ENCODE measurements around the gene LARP1.
"Not testable (repeated sequence)": the region's sequence is repeated elsewhere in the genome, so short reads cannot be mapped to it uniquely, and the experiment has no call there.

Gene LARP1

GRCh38 chr5:154728939-154729588 is 26.1 kb upstream of the LARP1 start:
- Histone ChIP-seq H3K9me3 (ENCODE audit: control insufficient read depth, low read length) (no peaks in the 10 kb centered on the region), H3K4me1 (no peaks in the 10 kb centered on the region), H3K4me2 (ENCODE audit: low read length) (no peak overlapping the region), H3K36me3 (ENCODE audit: control insufficient read depth, insufficient read depth, low read length) (no peaks in the 10 kb centered on the region), H3K9ac (no peak overlapping the region), H3K27me3 (ENCODE audit: control insufficient read depth, insufficient read depth, low read length) (no peaks in the 10 kb centered on the region), H3K4me3 (ENCODE audit: low read depth, low read length) (no peak overlapping the region), H3K27ac (no peak overlapping the region), H3K79me2 (peaks cover 4% of the 10 kb centered on the region), H2AFZ (no peak overlapping the region)
- TF ChIP-seq, protein P1, sequence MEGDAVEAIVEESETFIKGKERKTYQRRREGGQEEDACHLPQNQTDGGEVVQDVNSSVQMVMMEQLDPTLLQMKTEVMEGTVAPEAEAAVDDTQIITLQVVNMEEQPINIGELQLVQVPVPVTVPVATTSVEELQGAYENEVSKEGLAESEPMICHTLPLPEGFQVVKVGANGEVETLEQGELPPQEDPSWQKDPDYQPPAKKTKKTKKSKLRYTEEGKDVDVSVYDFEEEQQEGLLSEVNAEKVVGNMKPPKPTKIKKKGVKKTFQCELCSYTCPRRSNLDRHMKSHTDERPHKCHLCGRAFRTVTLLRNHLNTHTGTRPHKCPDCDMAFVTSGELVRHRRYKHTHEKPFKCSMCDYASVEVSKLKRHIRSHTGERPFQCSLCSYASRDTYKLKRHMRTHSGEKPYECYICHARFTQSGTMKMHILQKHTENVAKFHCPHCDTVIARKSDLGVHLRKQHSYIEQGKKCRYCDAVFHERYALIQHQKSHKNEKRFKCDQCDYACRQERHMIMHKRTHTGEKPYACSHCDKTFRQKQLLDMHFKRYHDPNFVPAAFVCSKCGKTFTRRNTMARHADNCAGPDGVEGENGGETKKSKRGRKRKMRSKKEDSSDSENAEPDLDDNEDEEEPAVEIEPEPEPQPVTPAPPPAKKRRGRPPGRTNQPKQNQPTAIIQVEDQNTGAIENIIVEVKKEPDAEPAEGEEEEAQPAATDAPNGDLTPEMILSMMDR (IDR thresholded peaks at IDR 0.05): no peak

GRCh38 chr5:154729613-154730012 is 25.6 kb upstream of the LARP1 start:
- Histone ChIP-seq H3K9me3 (ENCODE audit: control insufficient read depth, low read length) (no peaks in the 10 kb centered on the region), H3K4me3 (ENCODE audit: low read depth, low read length) (no peak overlapping the region), H3K4me1 (no peaks in the 10 kb centered on the region), H2AFZ (no peak overlapping the region), H3K4me2 (ENCODE audit: low read length) (no peak overlapping the region), H3K27ac (no peak overlapping the region), H3K9ac (no peak overlapping the region), H3K79me2 (peaks cover 4% of the 10 kb centered on the region), H3K36me3 (ENCODE audit: control insufficient read depth, insufficient read depth, low read length) (no peaks in the 10 kb centered on the region), H3K27me3 (ENCODE audit: control insufficient read depth, insufficient read depth, low read length) (no peaks in the 10 kb centered on the region)
- TF ChIP-seq, protein P1 (IDR thresholded peaks at IDR 0.05): no peak

- H3K4me1 ChIP-seq; H3K9ac ChIP-seq; H3K79me2 ChIP-seq; H2AFZ ChIP-seq; H3K9me3 ChIP-seq (ENCODE audit: control insufficient read depth, low read length); H3K4me3 ChIP-seq (ENCODE audit: low read depth, low read length); H3K36me3 ChIP-seq (ENCODE audit: control insufficient read depth, insufficient read depth, low read length); H3K27ac ChIP-seq; H3K27me3 ChIP-seq (ENCODE audit: control insufficient read depth, insufficient read depth, low read length); H3K4me2 ChIP-seq (ENCODE audit: low read length): not testable (repeated sequence)
Measured at GRCh38 chr5:154730761-154731160, 24.4 kb upstream of the LARP1 start.

- Histone ChIP-seq H3K4me1 (no peaks in the 10 kb centered on the region), H3K27me3 (ENCODE audit: control insufficient read depth, insufficient read depth, low read length) (no peaks in the 10 kb centered on the region), H3K27ac (no peak overlapping the region), H3K36me3 (ENCODE audit: control insufficient read depth, insufficient read depth, low read length) (no peaks in the 10 kb centered on the region), H3K9me3 (ENCODE audit: control insufficient read depth, low read length) (no peaks in the 10 kb centered on the region), H3K9ac (no peak overlapping the region), H3K79me2 (no peaks in the 10 kb centered on the region), H3K4me2 (ENCODE audit: low read length) (no peak overlapping the region), H2AFZ (no peak overlapping the region), H3K4me3 (ENCODE audit: low read depth, low read length) (no peak overlapping the region)
- TF ChIP-seq, protein P1 (IDR thresholded peaks at IDR 0.05): no peak
Measured at GRCh38 chr5:154732212-154732611, 23.0 kb upstream of the LARP1 start.

DNA sequence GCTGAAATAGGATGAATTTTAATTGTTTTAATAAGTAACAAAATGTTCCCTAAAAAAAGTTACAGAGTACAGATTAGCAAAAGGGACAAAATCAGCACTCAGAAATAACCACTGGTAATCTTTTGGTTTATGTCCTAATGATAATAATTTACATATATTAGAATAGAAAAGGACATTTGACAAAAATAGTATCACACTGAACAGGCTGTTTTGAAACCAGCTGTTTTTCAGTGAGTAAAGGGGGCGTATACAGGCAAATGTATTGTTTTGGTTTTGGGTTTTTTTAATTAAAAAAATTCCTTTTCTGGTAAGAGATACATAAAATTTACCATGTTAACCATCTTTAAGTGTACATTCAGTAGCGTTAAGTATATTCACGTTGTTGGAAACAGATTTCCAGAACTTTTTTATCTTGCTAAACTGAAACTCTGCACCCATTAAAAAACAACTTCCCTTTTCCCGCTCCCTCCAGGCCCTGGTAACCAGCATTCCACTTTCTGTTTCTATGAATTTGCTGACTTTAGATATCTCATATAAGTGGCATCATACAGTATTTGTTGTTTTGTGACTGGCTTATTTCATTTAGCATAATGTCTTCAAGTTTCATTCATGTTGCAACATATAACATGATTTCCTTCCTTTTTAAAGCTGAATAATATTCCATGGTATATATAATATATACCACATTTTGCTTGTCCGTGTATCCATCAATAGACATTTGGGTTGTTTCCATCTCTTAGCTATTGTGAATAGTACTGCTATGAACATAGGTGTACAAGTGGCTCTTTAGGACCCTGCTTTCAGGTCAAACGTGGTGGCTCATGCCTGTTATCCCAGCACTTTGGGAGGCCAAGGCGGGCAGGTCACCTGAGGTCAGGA is 20.6 kb upstream of the LARP1 start:
- Histone ChIP-seq H2AFZ (no peak overlapping the region), H3K27me3 (ENCODE audit: control insufficient read depth, insufficient read depth, low read length) (no peaks in the 10 kb centered on the region), H3K4me2 (ENCODE audit: low read length) (no peak overlapping the region), H3K9ac (no peak overlapping the region), H3K9me3 (ENCODE audit: control insufficient read depth, low read length) (no peaks in the 10 kb centered on the region), H3K79me2 (no peaks in the 10 kb centered on the region), H3K36me3 (ENCODE audit: control insufficient read depth, insufficient read depth, low read length) (no peaks in the 10 kb centered on the region), H3K4me1 (no peaks in the 10 kb centered on the region), H3K4me3 (ENCODE audit: low read depth, low read length) (no peak overlapping the region), H3K27ac (no peak overlapping the region)
- TF ChIP-seq, protein P1 (IDR thresholded peaks at IDR 0.05): no peak

GRCh38 chr5:154735362-154735761 is 19.8 kb upstream of the LARP1 start:
- not testable (repeated sequence) for H2AFZ ChIP-seq; H3K4me3 ChIP-seq (ENCODE audit: low read depth, low read length); H3K79me2 ChIP-seq; H3K4me1 ChIP-seq; H3K27ac ChIP-seq; H3K9me3 ChIP-seq (ENCODE audit: control insufficient read depth, low read length); H3K9ac ChIP-seq; H3K27me3 ChIP-seq (ENCODE audit: control insufficient read depth, insufficient read depth, low read length); H3K4me2 ChIP-seq (ENCODE audit: low read length); H3K36me3 ChIP-seq (ENCODE audit: control insufficient read depth, insufficient read depth, low read length)

- H3K9me3 ChIP-seq (ENCODE audit: control insufficient read depth, low read length); H2AFZ ChIP-seq; H3K4me2 ChIP-seq (ENCODE audit: low read length); H3K27ac ChIP-seq; H3K36me3 ChIP-seq (ENCODE audit: control insufficient read depth, insufficient read depth, low read length); H3K9ac ChIP-seq; H3K4me3 ChIP-seq (ENCODE audit: low read depth, low read length); H3K79me2 ChIP-seq; H3K27me3 ChIP-seq (ENCODE audit: control insufficient read depth, insufficient read depth, low read length): not testable (repeated sequence)
- H3K4me1 ChIP-seq: peaks cover 13% of the 10 kb centered on the region
Measured at GRCh38 chr5:154736372-154736771, 18.8 kb upstream of the LARP1 start.

Measured in parathyroid adenoma (tissue), 2 donors.